Endothelial cell of umbilical vein (primary cell): ENCODE data around the gene COX8A. TPM values are rescaled to one million over a fixed set of nuclear protein-coding genes. Genes with fewer than 3 reads are reported as not detected.
"Not testable (repeated sequence)": the region's sequence is repeated elsewhere in the genome, so short reads cannot be mapped to it uniquely, and the experiment has no call there.

Experiments used
- BruUV-seq: library from RNA; stranded (reverse); fragments of 400-500 nt; replicated peaks from 2 replicates; lab custom pipeline; 2021; lab: Mats Ljungman, UMichigan
- CTCF ChIA-PET: fragments of 300-600, 350-600 bp; sonication (Branson Sonifier 250); formaldehyde crosslinking; loops from one replicate; lab custom pipeline; 2021; ENCODE audit warnings: antibody characterized with exemption, inconsistent platforms; lab: Charles Lee
- POLR2A ChIA-PET: fragments of 300-600, 350-600 bp; sonication (Branson Sonifier 250); formaldehyde crosslinking; loops from one replicate; lab custom pipeline; 2021; ENCODE audit warnings: antibody characterized with exemption, inconsistent platforms; lab: Charles Lee
- DNase-seq: peaks from one replicate; pipeline ENCODE4 v3.0.0-alpha.2; 2011; ENCODE audit warnings: low read depth, low spot score
- FAIRE-seq: peaks from 2 replicates; lab custom pipeline; 2011; peaks lifted over from hg19 to GRCh38; lab: Jason Lieb, UNC
- H2AFZ ChIP-seq: 2 replicates; pipeline ENCODE4 v1.6.0; 2012; ENCODE audit warnings: low read depth, low read length, control low read depth, inconsistent platforms
- H3K27ac ChIP-seq: 2 replicates; pipeline ENCODE4 v1.5.1; 2011; ENCODE audit warnings: low read depth, mild to moderate bottlenecking, control low read depth, low read length, moderate library complexity; ENCODE audit not compliant: insufficient read depth
- H3K27me3 ChIP-seq, 2 experiments: 2 replicates each; pipeline versions ENCODE4 v1.6.0 to v1.6.1; 2011; ENCODE audit warnings: low read length in 2 of 2, mixed read lengths in 1 of 2; ENCODE audit not compliant: control insufficient read depth in 2 of 2, insufficient read depth in 2 of 2
- H3K36me3 ChIP-seq, 2 experiments: 2 replicates in 1 of 2; 3 replicates in 1 of 2; pipeline ENCODE4 v1.5.1; 2011; ENCODE audit warnings: low read length in 2 of 2, mild to moderate bottlenecking in 1 of 2, moderate library complexity in 1 of 2; ENCODE audit not compliant: control insufficient read depth in 2 of 2, insufficient read depth in 2 of 2; ENCODE audit errors: extremely low read depth in 1 of 2
- H3K4me1 ChIP-seq: 3 replicates; pipeline ENCODE4 v1.5.1; 2011; ENCODE audit warnings: mild to moderate bottlenecking, low read length; ENCODE audit not compliant: control insufficient read depth, insufficient read depth; ENCODE audit errors: extremely low read depth
- H3K4me2 ChIP-seq: 2 replicates; pipeline ENCODE4 v1.6.1; 2011; ENCODE audit warnings: low read length, control low read depth, mixed read lengths; ENCODE audit not compliant: insufficient read depth
- H3K4me3 ChIP-seq, 3 experiments: fragments of 200-600 bp in 1 of 3; sonication (generic), shearing (Covaris generic) in 1 of 3; replicated peaks in 1 of 3; 2 replicates each; pipeline ENCODE4 v1.5.1; 2011 to 2016; ENCODE audit warnings: control low read depth in 3 of 3, low read length in 3 of 3, mild to moderate bottlenecking in 2 of 3, inconsistent platforms in 1 of 3, low read depth in 1 of 3, moderate library complexity in 1 of 3; ENCODE audit not compliant: insufficient read depth in 1 of 3
- H3K79me2 ChIP-seq: 2 replicates; pipeline ENCODE4 v1.6.0; 2012; ENCODE audit warnings: low read length, inconsistent platforms; ENCODE audit not compliant: control insufficient read depth, insufficient read depth
- H3K9ac ChIP-seq: replicated peaks from 2 replicates; pipeline ENCODE3; 2011; ENCODE audit warnings: low read length, control low read depth; ENCODE audit not compliant: insufficient read depth; ENCODE audit errors: extremely low read depth
- H3K9me1 ChIP-seq: replicated peaks from 3 replicates; pipeline ENCODE4 v1.6.0; 2011; ENCODE audit warnings: mild to moderate bottlenecking, low read length; ENCODE audit not compliant: control insufficient read depth, insufficient read depth; ENCODE audit errors: extremely low read depth
- H3K9me3 ChIP-seq: replicated peaks from 2 replicates; pipeline ENCODE4 v1.5.1; 2012; ENCODE audit warnings: low read length, inconsistent platforms; ENCODE audit not compliant: control insufficient read depth, insufficient read depth
- H4K20me1 ChIP-seq: replicated peaks from 2 replicates; pipeline ENCODE3; 2011; ENCODE audit warnings: mild to moderate bottlenecking, low read length; ENCODE audit not compliant: control insufficient read depth, insufficient read depth; ENCODE audit errors: extremely low read depth
- EZH2 ChIP-seq: IDR thresholded peaks from 2 replicates; pipeline ENCODE4 v1.6.1; 2012; ENCODE audit warnings: borderline replicate concordance, low read depth, mild to moderate bottlenecking, moderate library complexity, low read length, inconsistent platforms; ENCODE audit not compliant: severe bottlenecking
- FOS ChIP-seq: IDR thresholded peaks from 2 replicates; pipeline ENCODE4 v1.6.1; 2011; ENCODE audit warnings: mild to moderate bottlenecking, low read length, moderate library complexity, borderline replicate concordance; ENCODE audit not compliant: insufficient read depth
- GATA2 ChIP-seq: IDR thresholded peaks from 2 replicates; pipeline ENCODE4 v1.7.0; 2011; ENCODE audit warnings: low read depth, mild to moderate bottlenecking, moderate library complexity, mixed read lengths, low read length; ENCODE audit not compliant: insufficient read length, insufficient read depth
- JUN ChIP-seq: IDR thresholded peaks from 2 replicates; pipeline ENCODE4 v1.6.1; 2011; ENCODE audit warnings: borderline replicate concordance, low read depth; ENCODE audit not compliant: insufficient read length, insufficient read depth
- MAX ChIP-seq: IDR thresholded peaks from 2 replicates; pipeline ENCODE4 v1.6.1; 2011; ENCODE audit not compliant: insufficient read depth, insufficient read length
- MYC ChIP-seq: IDR thresholded peaks from one replicate; pipeline ENCODE4 v1.6.1; 2011; ENCODE audit warnings: mild to moderate bottlenecking, low read depth, low read length
- POLR2A ChIP-seq: IDR thresholded peaks from 2 replicates; pipeline ENCODE4 v1.6.1; 2012; ENCODE audit warnings: low read depth, mild to moderate bottlenecking, control low read depth, low read length
- POLR2AphosphoS5 ChIP-seq: IDR thresholded peaks from 2 replicates; pipeline ENCODE4 v1.6.1; 2012; ENCODE audit warnings: low read depth, mild to moderate bottlenecking, control low read depth, low read length, moderate library complexity; ENCODE audit not compliant: insufficient read depth
- dilution Hi-C: fragments of 300-500 bp; cut with MboI; formaldehyde crosslinking; loops from one replicate; pipeline ENCODE4 v1.15.0; 2019; ENCODE audit warnings: low sequenced_read_pairs; ENCODE audit not compliant: extremely low pct_ligation_motif_present
- intact Hi-C: fragments of 100-400 bp; cut with micrococcal nuclease; formaldehyde crosslinking; loops from one replicate; pipeline ENCODE4 v1.10.0; 2022
- polyA plus RNA-seq, 4 experiments: library from polyadenylated mRNA; depleted of rRNA in 3 of 4; stranded (reverse) in 3 of 4; unstranded in 1 of 4; fragments of >200 nt; gene quantifications; 2 replicates each; pipeline versions ENCODE4 v1.2.1 to v1.2.3, GENCODE V29; 2011 to 2012; ENCODE audit warnings: missing spikeins in 1 of 4
- total RNA-seq: library from RNA; stranded (reverse); gene quantifications from 2 replicates; pipeline ENCODE4 v1.2.3, GENCODE V29; 2021
- TF ChIP-seq, protein P1 (sequence below), 2 donors: IDR thresholded peaks; 1 replicate in 1 of 2; 2 replicates in 1 of 2; pipeline ENCODE4 v1.5.1; 2011; ENCODE audit warnings: low read length in 2 of 2, mild to moderate bottlenecking in 2 of 2, moderate library complexity in 2 of 2, control low read depth in 1 of 2, inconsistent platforms in 1 of 2, low read depth in 1 of 2; ENCODE audit not compliant: insufficient read depth in 1 of 2; ENCODE audit errors: extremely low read depth in 1 of 2

COX8A gene
- total and polyA plus RNA-seq, 2 donors (not counting 3 experiments of a cell fraction or from before 2014, with no cell fraction given), result 339 to 930 TPM

- ChIA-PET POLR2A (no interaction called here), CTCF (interaction anchor here (0.9 to 1.5 kb wide), 1 partner anchor 16 kb away, joined by 3 to 4 read pairs; no protein-coding TSS in a partner anchor)
- H2AFZ ChIP-seq, result no peak overlapping the region
- H4K20me1 ChIP-seq, result no peaks in the 10 kb centered on the region
- dilution Hi-C loops (no loop called here), intact Hi-C loops (no loop called here)
- H3K79me2 ChIP-seq, result no peaks in the 10 kb centered on the region
- H3K27ac ChIP-seq, result no peak overlapping the region
- no TSS peak for BruUV-seq
- H3K4me3 ChIP-seq, result no peak overlapping the region
- TF ChIP-seq FOS (no peak), POLR2AphosphoS5 (no peak), GATA2 (no peak), JUN (no peak), MYC (no peak), POLR2A (no peak), EZH2 (no peak), MAX (no peak)
- TF ChIP-seq, protein P1, sequence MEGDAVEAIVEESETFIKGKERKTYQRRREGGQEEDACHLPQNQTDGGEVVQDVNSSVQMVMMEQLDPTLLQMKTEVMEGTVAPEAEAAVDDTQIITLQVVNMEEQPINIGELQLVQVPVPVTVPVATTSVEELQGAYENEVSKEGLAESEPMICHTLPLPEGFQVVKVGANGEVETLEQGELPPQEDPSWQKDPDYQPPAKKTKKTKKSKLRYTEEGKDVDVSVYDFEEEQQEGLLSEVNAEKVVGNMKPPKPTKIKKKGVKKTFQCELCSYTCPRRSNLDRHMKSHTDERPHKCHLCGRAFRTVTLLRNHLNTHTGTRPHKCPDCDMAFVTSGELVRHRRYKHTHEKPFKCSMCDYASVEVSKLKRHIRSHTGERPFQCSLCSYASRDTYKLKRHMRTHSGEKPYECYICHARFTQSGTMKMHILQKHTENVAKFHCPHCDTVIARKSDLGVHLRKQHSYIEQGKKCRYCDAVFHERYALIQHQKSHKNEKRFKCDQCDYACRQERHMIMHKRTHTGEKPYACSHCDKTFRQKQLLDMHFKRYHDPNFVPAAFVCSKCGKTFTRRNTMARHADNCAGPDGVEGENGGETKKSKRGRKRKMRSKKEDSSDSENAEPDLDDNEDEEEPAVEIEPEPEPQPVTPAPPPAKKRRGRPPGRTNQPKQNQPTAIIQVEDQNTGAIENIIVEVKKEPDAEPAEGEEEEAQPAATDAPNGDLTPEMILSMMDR (IDR thresholded peaks at IDR 0.05; ENCODE audit: extremely low read depth in 1 of 2, insufficient read depth in 1 of 2, low read depth in 1 of 2, low read length in 2 of 2), result no peak
- FAIRE-seq, result no peak
- H3K4me2 ChIP-seq, result no peak overlapping the region
- no peaks in the 10 kb centered on the region for H3K27me3 ChIP-seq
- DNase-seq, result no peak
- no peaks in the 10 kb centered on the region for H3K9me1 ChIP-seq
- no peaks in the 10 kb centered on the region for H3K36me3 ChIP-seq
- no peak overlapping the region for H3K9ac ChIP-seq
- H3K4me1 ChIP-seq, result no peaks in the 10 kb centered on the region
- H3K9me3 ChIP-seq, result no peaks in the 10 kb centered on the region
These were observed 12.6 kb upstream of the COX8A start for GRCh38 chr11:63961608-63962412.

DNA sequence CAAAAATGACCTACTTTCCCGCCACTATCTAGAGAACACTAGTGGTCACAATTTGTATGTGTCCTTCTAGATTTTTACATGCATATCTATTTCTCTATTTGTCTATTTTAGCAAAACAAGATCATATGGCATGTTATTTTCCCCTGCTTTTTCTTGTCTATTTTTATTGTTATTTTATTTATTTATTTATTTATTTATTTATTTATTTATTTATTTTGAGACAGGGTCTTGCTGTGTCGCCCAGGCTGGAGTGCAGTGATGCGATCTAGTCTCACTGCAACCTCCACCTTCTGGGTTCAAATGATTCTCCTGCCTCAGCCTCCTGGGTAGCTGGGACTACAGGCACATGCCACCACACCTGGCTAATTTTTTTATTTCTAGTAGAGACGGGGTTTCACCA lies 10.5 kb upstream of the COX8A start:
- BruUV-seq, H3K79me2 ChIP-seq, H3K9me1 ChIP-seq, H3K9ac ChIP-seq, H3K4me2 ChIP-seq, intact Hi-C loops, DNase-seq, H3K9me3 ChIP-seq, H3K36me3 ChIP-seq, dilution Hi-C loops, H3K4me1 ChIP-seq, H3K27me3 ChIP-seq, H4K20me1 ChIP-seq, H2AFZ ChIP-seq, H3K27ac ChIP-seq, FAIRE-seq, H3K4me3 ChIP-seq, POLR2A ChIA-PET: not testable (repeated sequence)
- CTCF ChIA-PET, result interaction anchor here (1.0 kb wide), 1 partner anchor 10 kb away, joined by 3 read pairs; no protein-coding TSS in a partner anchor
